Measurements from ENCODE around the gene ART4.
A peak's percentile ranks its signal among the peaks of the same experiment; 100 is the strongest.

The ART4 gene, protein sequence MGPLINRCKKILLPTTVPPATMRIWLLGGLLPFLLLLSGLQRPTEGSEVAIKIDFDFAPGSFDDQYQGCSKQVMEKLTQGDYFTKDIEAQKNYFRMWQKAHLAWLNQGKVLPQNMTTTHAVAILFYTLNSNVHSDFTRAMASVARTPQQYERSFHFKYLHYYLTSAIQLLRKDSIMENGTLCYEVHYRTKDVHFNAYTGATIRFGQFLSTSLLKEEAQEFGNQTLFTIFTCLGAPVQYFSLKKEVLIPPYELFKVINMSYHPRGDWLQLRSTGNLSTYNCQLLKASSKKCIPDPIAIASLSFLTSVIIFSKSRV

DNA sequence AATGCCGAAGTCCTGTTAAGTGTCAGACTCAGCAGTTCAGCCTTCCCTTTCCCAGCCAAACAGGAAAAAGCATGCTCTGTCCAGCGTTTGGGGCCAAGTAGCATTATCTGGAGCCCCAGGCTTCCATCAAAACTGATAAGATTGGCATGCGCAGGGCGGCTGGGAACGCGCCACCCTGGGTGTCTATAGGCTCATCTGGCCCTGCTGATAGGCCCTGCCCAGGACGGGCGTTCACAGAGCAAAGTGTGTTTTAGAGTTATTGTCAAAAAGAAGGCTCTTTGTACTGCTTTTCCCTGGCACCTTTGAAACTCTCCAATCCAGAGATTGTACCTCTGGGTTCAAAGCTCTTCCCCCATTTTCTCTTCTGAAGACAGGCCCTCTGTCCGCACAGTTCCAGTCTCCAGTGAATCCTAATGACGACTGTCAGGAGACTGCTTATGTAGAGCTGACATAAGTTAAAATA, at the start of gene ART4:
Gene ART4 (minus strand): TSS at position 102 of the 463 bp plus-strand sequence. CDS start 413 bp downstream, outside the sequence.
- DNase-seq, result no peak

DNA sequence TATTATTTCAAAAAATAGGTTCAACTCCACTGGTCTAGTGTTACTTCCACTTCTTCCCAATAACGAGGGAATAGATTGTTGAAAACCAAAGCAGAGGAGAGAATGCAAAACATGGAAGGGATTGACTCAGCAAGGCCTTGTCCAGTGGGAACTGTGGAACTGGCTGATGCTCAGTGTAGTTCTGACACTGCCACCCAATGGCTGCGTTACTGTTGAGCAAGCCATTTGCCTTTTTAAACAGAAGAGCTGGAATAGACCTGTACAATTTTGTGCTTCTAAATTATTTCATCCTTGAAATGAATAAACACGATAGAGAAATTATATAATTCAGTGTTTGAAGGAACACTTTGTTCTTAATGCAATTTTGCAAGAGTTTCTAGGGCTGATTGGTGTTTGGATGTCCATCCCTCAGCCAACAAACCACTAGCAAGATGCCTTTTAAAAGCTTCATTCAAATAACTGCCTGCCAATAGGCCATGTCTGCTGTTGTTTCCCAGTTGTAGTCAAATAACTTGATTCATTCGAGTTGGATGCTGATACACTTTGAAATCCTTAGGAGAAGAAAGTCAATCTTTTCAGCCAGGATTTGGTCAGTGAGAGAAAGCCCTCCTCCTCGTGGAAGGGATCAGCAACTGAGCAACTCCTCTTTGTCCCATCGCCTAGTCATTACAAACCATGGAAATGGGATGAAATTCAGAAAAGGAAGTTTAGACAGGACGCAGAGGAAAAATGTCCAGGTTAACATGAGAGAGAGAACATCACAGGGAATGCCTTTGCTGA, 49.6 kb upstream of the ART4 start:
- DNase-seq, result no peak

DNA sequence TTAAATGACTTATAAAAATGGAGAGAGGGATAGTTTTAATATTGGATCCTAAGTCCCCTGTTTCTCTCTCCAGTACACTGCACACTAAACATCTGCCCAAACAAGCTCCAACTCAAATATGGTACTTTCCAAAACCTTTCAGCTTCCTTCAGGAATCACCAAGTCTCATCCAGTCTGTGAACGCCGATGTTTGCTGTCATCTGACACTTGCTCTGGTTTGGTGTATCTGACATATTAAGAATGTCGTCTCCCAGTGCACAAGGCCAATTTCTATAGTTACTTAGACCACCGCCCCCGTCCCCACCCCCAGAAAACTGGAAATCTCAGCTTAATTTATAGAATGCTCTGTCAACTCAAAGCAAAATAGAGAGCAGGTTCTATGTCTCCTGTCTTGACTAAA, 47.4 kb upstream of the ART4 start:
- no peak for DNase-seq

DNA sequence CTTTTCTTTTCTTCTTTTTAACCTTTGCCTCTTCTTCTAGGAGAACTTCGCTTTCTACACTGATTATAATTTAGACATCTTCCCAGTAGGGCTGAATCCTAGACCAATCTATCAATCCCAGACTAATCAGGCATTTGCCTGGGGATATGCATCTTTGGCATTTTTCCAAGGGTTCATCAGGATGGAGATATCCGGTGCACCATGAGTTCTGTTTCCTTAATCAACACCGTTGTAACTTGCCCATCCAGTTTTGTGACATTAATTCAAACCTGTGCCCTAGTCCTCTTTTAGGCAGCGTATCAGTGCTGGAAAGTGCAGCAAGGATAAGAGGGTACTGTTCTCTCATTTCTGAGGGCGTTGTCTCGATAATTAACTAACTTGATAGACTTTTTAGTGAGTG, 42.9 kb upstream of the ART4 start:
- DNase-seq, result peak; percentile 53

DNA sequence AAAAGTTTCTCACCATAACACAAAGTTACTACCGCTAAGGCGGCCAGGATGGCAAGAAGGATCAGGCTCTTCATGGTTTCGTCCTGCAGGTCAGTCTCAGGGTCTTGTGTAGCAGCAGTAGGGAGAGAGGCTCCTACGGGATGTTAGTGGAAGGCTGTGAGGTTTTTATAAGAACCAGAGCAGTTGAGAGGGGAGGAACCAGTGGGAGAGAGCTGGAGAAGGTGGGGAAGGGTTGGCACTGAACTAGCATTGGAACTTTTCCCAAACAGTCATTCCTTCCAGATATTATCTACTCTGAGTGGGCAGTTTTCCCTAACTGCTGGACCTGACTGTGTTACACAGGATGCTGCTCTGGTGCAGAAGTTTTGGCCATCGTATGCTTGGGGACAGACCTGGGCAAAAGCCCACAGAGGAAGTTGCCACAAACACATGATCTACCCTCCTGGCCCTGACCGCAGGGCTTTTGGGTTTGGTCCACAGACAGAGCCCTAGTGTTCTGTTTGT, 42.4 kb upstream of the ART4 start, which contains the start of gene MGP:
Gene MGP (minus strand): TSS at position 137 of the 504 bp plus-strand sequence. CDS start 63 bp downstream, at position 74.
- DNase-seq, result peak; percentile 81

DNA sequence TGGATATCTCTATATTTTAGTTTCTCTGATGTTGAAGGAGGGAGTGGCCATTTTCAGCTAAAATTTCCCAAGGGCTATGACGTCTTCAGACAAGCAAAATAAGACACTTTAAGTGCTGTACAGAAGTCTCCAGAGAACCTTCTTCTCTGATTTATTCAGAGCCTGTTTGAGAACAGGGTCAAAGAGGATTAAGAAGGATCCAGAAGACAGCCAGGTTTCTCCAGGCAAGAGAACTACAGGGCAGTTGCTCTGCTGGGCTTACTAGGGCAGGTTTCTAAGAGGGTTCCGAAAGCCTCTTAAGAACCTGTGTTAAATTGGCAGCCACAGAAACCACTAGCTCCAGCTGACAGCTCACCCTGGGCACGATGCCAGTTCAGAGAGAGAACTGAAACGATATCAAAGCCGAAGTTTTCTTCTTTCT, 41.1 kb upstream of the ART4 start:
- peak; percentile 88 for DNase-seq

DNA sequence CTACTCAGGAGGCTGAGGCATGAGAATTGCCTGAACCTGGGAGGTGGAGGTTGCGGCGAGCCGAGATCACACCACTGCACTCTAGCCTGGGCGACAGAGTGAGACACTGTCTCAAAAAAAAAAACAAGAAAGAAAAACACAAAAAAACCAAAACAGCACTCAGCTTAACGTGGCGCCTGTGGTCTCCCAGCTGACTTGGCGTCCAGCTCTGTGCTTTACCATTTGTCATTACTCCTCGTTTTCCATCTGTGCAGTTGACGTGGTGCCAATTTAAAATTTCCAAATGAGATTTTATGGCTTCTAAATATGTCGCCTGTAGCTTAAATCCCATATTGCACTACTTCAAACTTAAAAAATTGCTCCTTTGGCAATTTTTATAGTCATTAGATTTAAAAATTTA, 40.4 kb upstream of the ART4 start:
- peak; percentile 90 for DNase-seq

DNA sequence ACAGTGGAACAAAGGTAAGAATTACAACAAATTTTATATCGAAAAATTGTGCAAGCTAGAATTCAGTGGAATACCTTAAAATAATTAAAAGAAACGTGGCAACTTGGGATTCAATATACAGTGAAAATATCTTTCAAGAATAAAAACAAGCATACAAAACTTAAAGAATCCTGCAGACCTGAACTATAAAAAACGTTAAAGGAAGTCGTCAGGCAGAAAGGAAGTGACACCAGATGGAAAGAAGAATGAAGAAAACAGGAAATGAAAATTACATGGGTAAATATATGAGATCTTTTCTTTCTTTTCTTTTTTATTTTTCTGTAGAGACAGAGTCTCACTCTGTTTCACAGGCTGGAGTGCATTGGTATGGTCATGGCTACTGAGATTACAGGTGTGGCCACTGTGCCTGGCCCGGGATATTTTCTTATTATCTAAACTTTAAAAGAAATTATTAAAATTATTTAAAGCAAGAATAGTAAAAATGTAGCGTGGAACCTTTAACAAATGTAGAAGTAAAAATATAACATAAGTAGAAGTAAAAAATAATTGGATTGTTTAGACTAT, 37.6 kb upstream of the ART4 start:
- DNase-seq, result no peak

DNA sequence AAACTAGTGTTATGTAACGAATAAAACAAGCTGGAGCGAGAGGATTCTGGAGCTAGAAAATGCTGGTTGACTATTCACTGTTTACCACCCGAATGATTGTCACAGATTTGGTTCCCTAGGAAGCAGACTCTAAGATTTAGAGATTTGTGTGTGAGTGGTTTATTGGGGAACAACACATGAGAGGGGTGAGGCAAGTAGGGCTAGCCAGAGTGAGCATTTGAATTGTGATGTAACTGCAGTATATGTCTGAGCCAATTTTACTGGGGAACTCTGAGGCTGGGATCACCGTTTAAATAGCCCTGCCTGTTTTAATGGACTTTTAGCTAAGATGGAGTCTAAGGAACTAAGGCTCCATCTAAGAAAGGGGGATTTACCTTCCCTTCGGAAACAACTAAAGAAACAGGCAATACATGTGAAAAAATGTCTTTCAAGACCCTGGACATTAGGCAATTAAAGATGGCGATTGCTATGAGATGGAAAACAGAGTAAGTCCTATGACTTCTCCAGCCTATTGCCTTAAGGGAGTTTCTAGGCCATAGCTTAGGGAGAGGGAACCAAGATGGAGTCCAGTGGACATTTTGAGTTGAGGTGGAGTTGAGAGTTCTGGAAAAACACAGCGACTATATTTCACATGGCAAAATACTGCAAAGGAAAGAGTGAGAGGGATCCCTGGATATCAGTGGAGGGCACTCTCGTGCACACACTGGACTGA, 36.1 kb upstream of the ART4 start:
- DNase-seq, result no peak

DNA sequence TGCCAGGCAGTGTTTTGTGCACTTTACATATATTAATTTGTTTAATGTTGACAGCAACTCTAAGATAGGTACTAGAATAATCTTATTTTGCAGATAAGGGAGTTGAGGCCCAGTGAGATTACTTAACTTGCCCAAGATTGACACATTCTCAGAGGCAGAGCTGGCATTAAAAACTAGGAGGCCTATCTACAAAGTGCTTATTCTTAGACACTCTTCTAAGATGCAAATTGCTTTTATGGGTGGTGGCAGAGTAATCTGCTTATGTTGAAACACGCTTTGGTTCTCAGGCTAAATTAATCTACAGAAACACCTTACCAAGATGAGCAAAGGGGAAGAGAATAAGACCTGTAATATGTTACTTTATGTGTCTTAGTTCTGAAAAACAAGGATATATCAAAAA, 35.2 kb upstream of the ART4 start:
- DNase-seq, result no peak

DNA sequence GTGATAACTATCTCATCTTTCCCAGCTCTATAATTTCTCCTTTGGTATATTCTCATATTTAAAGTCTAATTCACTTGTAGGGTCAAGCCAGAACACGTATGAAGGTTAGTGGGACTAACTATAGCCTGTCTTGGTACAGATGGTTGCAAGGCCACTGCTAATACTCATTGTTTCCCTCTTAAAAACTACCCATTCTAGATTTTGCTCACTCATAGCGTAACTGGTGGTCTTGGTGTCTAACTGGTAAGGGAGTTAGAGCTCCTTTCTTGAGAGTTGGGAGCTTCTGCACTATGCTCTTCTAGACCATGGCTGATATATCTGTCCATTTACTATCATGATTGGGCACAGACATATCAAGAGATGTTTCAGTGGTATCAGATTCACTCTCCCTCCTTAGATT, 33.5 kb upstream of the ART4 start:
- no peak for DNase-seq

DNA sequence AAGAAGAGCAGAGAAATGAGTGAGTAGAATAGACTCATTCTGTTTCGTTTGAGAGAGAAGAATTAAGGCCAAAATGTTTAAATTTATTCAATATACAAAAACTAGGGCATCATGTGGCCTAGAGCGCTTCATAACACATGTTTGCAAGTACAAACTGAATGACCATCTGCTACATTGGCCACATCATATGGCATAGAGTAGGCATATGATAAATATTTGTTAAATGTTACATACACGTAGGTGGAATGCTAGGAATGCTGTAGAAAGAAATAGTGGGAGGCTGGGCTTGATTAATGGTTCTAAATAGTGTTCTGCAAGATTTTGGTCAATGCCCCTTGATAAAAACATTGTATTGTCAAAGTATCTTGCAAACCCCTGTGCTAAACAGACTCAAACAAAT, 31.6 kb upstream of the ART4 start:
- peak; percentile 49 for DNase-seq

DNA sequence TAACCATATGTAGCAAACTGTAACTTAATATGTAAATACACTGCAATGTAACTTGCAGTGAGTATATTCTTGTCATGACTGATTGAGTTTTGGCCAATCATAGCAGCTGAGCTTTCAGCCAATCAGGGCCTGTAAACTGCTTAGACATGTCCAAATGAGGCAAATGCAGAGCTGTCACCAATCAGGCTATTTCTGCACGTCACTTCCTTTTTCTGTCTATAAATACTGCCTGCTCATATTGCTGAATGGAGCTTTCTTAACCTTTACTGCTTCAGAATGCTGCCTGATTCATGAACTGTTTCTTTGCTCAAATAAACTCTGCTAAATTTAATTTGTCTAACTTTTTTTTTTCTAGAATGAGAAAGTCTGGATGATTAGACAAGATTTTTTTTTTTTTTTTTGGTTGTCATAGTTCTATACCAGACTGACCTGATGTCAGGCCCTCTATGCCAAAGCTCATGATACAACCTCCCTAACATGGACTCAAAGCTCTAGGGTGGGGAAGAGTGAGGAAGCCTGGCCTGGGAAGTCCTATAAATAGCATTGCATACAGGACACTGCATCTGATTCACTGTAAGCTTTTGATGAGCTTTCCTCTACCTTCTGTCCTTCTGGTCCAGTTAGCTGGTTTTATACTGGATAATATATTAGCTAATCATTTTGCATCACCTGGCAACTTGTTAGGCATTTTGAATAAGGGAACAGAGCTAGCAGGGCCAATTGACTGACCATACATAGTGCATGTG, 30.3 kb upstream of the ART4 start:
- DNase-seq, result no peak

DNA sequence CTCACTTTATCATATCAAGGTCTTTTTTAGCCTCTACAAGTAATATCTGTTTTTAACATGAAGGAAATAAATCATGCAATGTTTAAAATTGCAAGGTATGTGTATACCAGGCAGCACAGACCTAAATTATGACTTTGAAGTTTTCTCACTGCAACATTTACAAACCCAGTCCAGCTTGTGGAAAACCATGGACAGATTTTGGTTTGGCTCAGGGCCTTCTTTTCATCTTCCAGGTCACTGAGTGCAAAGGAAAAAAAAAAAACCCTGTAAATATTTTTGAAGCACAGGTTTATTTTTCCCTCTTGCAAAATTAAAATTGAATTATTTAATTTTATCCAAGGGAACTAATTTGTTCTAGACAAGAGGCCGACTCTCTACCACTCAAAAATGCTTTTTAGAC, 28.6 kb upstream of the ART4 start:
- DNase-seq, result no peak

DNA sequence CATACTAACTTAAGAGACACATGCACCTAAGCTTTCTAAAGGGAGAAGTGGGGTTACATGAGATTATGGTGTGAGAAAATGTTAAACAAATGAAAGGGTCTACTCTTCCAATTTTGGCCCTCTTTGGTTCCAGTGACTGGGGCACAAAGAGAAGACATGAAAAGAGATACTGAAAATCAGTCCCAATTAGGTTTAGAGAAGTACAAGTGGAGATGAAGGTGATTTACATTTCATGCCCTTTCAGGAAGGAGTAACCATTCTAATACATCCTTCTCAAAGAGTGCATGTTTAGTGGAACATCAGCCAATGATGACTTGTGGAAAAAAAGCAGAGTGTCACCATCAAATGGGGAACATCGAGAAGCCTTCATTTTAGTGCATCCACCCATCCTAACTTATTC, 27.9 kb upstream of the ART4 start:
- DNase-seq, result no peak

DNA sequence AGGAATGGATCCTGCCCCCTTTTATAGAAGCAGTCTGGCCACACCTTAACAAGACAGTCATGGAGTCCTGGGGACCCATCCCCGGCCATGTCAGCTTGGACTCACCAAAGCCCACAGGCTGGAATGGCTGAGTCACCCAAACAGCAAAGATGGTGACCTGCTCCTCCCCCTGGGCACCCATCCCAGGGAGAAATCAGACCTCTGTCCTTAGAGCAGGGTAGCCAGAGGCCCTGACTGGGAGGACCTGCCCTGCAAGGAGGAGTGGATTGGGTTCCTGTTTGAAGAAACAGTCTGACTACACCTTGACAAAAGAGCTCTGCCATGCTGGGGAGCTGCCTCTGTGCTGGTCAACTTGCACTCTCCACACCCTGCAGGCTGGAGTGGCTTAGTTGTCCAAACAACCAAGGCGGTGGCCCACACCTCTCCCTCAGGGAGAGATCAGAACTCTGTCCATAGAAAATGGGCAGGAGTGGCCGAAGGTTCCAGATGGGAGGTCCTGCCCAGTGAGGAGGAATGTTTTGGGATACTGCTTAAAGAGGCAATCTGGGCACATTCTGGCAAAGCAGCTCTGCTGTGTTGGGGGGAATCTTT, 25.7 kb upstream of the ART4 start:
- no peak for DNase-seq

DNA sequence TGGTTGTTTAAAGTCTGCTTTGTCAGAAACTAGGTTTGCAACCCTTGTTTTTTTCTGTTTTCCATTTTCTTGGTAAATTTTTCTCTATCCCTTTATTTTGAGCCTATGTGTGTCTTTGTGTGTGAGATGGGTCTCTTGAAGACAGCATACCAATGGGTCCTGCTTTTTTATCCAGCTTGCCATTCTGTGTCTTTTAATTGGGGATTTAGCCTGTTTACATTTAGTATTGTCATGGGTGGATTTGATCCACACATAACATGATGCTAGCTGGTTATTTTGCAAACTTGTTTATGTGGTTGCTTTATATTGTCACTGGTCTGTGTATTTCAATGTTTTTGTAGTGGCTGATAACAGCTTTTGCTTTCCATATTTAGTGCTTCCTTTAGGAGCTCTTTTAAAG, 17.2 kb upstream of the ART4 start:
- DNase-seq, result no peak

DNA sequence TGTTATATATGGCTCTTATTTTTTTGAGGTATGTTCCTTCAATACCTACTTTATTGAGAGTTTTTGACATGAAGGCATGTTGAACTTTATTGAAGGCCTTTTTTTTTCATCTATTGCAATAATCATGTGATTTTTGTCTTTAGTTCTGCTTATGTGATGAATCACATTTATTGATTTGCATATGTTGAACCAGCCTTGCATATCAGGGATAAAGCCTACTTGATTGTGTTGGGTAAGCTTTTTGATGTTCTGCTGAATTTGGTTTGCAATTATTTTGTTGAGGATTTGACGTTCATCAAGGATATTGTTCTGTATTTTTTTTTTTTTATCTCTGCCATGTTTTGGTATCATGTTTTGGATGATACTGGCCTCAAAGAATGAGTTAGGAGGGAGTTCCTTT, 15.2 kb upstream of the ART4 start:
- no peak for DNase-seq

DNA sequence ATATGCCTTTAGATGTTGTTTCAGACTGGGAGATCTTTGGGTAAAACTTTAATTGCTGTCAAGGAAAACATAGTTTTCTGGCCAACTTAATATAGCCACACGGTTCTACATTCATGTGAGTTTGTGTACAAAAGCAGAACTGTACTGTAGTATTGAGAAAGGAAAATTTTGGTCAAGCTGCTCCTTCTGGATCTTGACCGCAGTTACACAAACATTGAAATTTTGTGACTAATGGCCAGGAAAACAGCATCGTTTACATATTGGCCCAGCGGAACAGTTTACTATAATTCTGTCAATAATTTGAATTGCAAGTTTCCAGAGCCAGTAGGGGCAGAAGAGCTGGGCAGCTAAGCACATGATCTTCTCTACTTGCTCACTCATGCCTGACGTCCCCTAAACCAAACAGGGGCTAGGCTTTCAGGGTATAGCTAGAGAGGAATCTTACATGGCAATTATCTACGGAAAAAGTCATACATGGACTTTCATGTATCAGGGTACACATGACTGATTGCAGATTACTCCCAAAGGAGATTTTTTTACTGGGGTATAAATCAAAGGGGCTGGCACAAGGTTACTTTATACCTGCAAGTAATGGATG, 11.4 kb upstream of the ART4 start:
- DNase-seq, result no peak

DNA sequence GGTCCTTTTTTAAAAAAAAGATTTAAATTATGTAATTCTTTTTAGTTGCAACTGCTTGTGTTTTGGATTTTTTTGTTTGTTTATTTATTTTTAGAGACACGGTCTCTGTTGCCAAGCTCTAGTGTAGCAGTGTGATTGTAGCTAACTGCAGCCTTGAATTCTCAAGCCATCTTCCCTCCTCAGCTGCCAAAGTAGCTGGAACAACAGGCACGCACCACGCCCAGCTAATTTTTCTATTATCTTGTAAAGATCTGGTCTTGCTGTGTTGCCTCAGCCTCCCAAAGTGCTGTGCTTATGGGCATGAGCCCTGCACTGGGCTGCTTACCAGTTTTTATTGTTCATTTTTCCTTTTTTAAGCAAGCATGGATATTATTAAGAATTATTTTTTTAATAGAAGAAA, 10.6 kb upstream of the ART4 start:
- no peak for DNase-seq

DNA sequence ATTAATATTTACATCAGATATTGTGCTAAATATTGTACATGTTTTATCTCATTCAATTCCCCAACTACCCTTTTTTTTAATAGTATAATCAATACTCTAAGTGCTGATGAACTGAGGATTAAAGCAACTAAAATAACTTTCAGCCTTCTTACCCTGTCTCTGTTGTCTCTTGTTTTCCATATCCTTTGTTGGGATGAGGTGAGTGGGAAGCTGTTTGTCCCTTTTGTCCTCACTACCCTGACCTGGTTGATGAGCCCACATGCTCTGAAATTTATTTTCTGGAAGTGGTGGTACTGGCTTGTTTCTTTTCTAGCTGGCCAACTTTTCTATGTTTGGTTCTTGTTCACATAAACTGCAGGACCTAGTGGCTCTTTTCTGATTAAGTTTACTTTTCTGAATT, 9.6 kb upstream of the ART4 start:
- DNase-seq, result no peak

Measured in NCI-H446 treated with DMSO at 0.1 percent for 48 hours (cell line).